ENCODE results near the gene CREB5.

DNA sequence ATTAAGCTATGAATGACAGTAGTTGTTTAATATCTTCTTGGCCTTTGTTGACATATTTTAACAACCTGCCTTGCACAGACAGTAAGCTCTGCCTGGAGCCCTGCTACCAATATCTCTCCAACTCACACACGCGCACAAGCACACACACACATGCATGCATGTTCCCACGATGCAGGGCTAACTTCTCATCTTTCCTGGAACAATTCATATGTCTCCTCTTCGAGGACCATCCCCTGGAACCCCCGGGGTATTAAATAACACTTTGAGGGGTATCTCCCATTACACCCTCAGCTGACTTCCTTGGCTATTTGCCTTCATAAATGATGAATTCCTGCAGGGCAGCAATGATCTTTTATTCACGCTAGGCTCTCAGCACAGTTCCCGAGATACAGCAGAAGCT lies 287.8 kb downstream of the CREB5 start:
- TF ChIP-seq, protein P1, sequence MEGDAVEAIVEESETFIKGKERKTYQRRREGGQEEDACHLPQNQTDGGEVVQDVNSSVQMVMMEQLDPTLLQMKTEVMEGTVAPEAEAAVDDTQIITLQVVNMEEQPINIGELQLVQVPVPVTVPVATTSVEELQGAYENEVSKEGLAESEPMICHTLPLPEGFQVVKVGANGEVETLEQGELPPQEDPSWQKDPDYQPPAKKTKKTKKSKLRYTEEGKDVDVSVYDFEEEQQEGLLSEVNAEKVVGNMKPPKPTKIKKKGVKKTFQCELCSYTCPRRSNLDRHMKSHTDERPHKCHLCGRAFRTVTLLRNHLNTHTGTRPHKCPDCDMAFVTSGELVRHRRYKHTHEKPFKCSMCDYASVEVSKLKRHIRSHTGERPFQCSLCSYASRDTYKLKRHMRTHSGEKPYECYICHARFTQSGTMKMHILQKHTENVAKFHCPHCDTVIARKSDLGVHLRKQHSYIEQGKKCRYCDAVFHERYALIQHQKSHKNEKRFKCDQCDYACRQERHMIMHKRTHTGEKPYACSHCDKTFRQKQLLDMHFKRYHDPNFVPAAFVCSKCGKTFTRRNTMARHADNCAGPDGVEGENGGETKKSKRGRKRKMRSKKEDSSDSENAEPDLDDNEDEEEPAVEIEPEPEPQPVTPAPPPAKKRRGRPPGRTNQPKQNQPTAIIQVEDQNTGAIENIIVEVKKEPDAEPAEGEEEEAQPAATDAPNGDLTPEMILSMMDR (IDR thresholded peaks at IDR 0.05), result no peak
- no peak for TF ChIP-seq POLR2A (IDR thresholded peaks at IDR 0.05)
